ENCODE data around the gene EPHB1. TPM values are rescaled to one million over a fixed set of nuclear protein-coding genes. Genes with fewer than 3 reads are reported as not detected.

The EPHB1 gene
- total RNA-seq, 1 donor from 2014 or later: 0.53 TPM

- H3K4me1 ChIP-seq: no peaks in the 10 kb centered on the region
These were observed 346.1 kb downstream of the EPHB1 start for GRCh38 chr3:135141160-135141559.

GRCh38 chr3:135141672-135142071 lies 346.6 kb downstream of the EPHB1 start:
- Histone ChIP-seq H3K4me1 (no peaks in the 10 kb centered on the region), H3K4me3 (no peak overlapping the region), H3K27me3 (no peaks in the 10 kb centered on the region), H3K27ac (no peak overlapping the region), H3K36me3 (no peaks in the 10 kb centered on the region), H3K9me3 (no peaks in the 10 kb centered on the region)
- no peak for DNase-seq (ENCODE audit: low spot score in 2 of 2)
- TF ChIP-seq CTCF (IDR thresholded peaks at IDR 0.05): no peak
- intact Hi-C loops (cut with DNase I): no loop called here

More at GRCh38 chr3:135141160-135141559, 346.1 kb downstream of the EPHB1 start:
- no peaks in the 10 kb centered on the region for H3K36me3 ChIP-seq
- intact Hi-C loops (cut with DNase I): no loop called here
- H3K27ac ChIP-seq: no peak overlapping the region
- DNase-seq (ENCODE audit: low spot score in 2 of 2): no peak
- no peak for TF ChIP-seq CTCF (IDR thresholded peaks at IDR 0.05)
- no peaks in the 10 kb centered on the region for H3K9me3 ChIP-seq
- no peak overlapping the region for H3K4me3 ChIP-seq
- H3K27me3 ChIP-seq: no peaks in the 10 kb centered on the region

- no peak for TF ChIP-seq CTCF (IDR thresholded peaks at IDR 0.05)
- no peak overlapping the region for H3K27ac ChIP-seq
- no peaks in the 10 kb centered on the region for H3K4me1 ChIP-seq
- no peaks in the 10 kb centered on the region for H3K9me3 ChIP-seq
- H3K36me3 ChIP-seq: no peaks in the 10 kb centered on the region
- intact Hi-C loops (cut with DNase I): no loop called here
- H3K27me3 ChIP-seq: no peaks in the 10 kb centered on the region
- no peak overlapping the region for H3K4me3 ChIP-seq
- no peak for DNase-seq (ENCODE audit: low spot score in 2 of 2)
These were observed 347.5 kb downstream of the EPHB1 start for GRCh38 chr3:135142530-135142929.

GRCh38 chr3:135143474-135143873 lies 348.4 kb downstream of the EPHB1 start:
- no peak for DNase-seq (ENCODE audit: low spot score in 2 of 2)
- no peaks in the 10 kb centered on the region for H3K27me3 ChIP-seq
- TF ChIP-seq CTCF (IDR thresholded peaks at IDR 0.05): no peak
- H3K9me3 ChIP-seq: no peaks in the 10 kb centered on the region
- intact Hi-C loops (cut with DNase I): no loop called here
- H3K4me1 ChIP-seq: no peaks in the 10 kb centered on the region
- H3K36me3 ChIP-seq: no peaks in the 10 kb centered on the region
- no peak overlapping the region for H3K27ac ChIP-seq
- H3K4me3 ChIP-seq: no peak overlapping the region

- Histone ChIP-seq H3K27me3 (no peaks in the 10 kb centered on the region), H3K4me3 (no peak overlapping the region), H3K27ac (no peak overlapping the region), H3K9me3 (no peaks in the 10 kb centered on the region), H3K4me1 (no peaks in the 10 kb centered on the region), H3K36me3 (no peaks in the 10 kb centered on the region)
- intact Hi-C loops (cut with DNase I): no loop called here
- DNase-seq (ENCODE audit: low spot score in 2 of 2): no peak
- no peak for TF ChIP-seq CTCF (IDR thresholded peaks at IDR 0.05)
These were observed 350.5 kb downstream of the EPHB1 start for GRCh38 chr3:135145581-135145980.

- Histone ChIP-seq H3K27me3 (no peaks in the 10 kb centered on the region), H3K9me3 (no peaks in the 10 kb centered on the region), H3K27ac (no peak overlapping the region), H3K4me3 (no peak overlapping the region), H3K36me3 (no peaks in the 10 kb centered on the region), H3K4me1 (no peaks in the 10 kb centered on the region)
- TF ChIP-seq CTCF (IDR thresholded peaks at IDR 0.05): no peak
- no peak for DNase-seq (ENCODE audit: low spot score in 2 of 2)
- intact Hi-C loops (cut with DNase I): no loop called here
These were observed 352.6 kb downstream of the EPHB1 start for GRCh38 chr3:135147657-135148056.

All from ascending aorta (tissue), 2 donors.